GM19351 (cell line): ENCODE results near the gene HOXD12.

Experiments used
- ATAC-seq: cut with Tn5 transposase; IDR thresholded peaks from one replicate; pipeline ENCODE4 v1.9.1; 2021; ENCODE audit warnings: mild to moderate bottlenecking, moderate library complexity; ENCODE audit not compliant: unreplicated experiment

Gene HOXD12

DNA sequence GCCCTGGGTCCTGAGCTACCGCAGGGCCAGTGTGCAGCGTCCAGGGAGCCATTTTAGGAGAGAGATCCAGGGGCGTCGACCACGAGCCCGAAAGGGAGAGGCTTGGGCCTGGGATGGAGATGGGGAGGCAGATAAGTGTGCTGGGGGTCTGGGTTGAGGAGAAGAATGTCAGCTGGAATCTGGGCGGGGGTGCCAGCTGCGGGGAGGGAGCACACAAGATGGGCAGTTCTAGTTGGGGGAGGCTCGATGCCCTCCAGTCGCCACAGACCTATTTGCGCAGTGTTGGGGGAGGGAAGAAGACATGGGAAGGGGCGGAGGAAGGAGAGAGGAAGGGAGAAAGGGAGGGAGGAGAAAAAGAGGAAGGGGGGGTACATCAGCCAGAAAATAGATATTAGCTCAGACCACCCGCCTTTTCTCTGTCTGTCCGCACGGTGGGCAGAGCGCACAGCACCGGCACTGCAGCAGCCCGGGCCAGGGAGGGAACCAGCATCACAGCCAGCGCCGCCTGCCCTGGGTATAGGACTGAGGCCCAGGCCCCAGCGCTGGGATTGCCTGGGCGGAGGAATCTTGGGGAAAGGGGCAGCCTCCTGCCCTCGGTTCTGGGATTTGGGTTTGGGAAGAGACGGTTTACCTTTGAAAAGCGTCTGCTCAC, 5.6 kb downstream of the HOXD12 start:
- ATAC-seq, result no peak

DNA sequence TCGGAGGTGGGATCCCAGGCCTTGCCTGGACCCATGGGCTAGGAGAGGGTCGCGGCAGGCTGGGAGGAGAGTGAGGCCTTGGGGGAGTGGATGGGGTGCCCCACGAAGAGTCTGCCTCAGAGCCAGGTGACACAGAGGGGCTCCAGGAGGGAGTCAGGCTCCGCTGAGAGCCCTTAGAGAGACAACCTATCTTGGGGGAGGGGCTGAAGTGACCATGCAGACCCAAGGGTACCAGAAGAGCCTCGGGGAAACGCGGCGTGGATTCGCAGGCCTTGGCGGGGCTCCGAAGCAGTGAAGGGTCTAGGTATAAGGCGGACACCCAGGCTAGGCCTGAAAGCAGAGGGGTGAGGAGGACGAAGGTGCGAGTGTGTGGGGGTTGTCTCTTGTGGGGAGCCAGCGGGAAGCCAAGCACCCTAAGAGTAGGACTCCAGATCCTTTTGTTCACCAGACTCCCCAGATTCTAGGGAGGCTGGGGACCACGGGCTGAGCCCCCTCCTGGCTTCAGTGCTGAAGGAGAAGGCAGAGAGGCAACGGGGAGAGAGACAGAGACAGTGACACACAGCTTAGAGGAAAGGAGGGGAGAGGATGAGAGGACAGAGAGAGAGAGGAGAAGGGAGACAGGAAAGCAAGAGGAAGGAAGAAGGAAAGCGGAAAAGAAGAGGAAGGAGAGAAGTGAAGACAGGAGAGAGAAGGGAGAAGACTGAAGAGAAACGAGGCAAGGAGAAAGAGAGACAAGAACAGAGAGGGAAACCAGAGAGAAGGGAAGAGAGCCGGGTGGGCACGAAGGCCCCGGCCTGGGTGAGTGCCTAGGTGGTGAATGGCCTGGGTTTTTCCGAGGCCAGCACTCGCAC, 6.4 kb downstream of the HOXD12 start:
- ATAC-seq, result no peak

DNA sequence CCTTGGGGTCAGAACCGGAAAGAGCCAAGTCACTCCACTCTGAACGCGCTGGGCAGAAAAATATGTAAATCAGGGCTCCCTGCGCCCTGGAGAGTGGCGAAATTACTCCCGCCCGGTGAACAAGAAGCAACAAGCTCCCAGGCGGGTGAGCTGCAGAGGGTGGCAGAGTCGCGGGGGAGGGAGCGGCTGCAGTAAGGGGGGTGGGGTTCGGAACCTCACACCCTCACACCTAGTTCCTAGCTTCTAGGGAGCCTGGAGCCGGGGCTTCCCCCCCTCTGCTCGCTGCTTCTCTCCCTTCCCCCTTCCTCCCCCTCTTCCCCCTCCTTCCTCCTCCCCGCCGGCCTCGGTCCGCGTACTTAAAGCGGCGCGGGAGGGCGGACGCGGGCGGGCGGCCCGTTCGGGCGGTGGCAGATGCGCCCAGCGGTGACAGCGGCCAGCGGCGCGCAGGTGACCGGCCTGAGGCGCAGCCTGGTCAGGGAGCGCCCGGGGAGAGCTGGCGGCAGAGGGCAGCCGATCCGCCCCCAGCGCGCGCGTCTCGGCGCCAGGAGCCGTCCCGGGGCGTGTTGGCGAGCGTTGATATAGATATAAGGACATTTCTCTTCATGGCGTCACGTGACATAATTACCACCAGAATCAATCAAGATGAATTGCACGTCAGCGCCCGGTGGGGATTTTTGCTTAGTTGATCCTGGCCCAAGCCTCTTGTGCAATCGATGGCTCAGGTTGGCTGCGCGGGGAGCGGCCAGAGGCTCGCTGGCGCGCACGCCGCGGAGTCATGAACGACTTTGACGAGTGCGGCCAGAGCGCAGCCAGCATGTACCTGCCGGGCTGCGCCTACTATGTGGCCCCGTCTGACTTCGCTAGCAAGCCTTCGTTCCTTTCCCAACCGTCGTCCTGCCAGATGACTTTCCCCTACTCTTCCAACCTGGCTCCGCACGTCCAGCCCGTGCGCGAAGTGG, 7.3 kb downstream of the HOXD12 start, which contains the start of gene HOXD11:
TSS of gene HOXD11 (plus strand) at position 700 of the 959 bp plus-strand sequence. CDS start at position 776, 76 bp downstream.
- no peak for ATAC-seq

DNA sequence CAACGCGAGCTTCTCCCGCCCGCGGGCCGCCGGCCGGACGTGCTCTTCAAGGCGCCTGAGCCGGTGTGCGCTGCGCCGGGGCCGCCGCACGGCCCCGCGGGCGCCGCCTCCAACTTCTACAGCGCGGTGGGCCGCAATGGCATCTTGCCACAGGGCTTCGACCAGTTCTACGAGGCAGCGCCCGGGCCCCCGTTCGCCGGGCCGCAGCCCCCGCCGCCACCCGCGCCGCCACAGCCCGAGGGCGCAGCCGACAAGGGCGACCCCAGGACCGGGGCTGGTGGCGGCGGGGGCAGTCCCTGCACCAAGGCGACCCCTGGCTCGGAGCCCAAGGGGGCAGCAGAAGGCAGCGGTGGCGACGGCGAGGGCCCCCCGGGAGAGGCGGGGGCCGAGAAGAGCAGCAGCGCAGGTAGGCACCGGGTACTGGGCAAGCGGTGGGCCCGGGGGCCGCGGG, 8.2 kb downstream of the HOXD12 start:
- ATAC-seq, result no peak

DNA sequence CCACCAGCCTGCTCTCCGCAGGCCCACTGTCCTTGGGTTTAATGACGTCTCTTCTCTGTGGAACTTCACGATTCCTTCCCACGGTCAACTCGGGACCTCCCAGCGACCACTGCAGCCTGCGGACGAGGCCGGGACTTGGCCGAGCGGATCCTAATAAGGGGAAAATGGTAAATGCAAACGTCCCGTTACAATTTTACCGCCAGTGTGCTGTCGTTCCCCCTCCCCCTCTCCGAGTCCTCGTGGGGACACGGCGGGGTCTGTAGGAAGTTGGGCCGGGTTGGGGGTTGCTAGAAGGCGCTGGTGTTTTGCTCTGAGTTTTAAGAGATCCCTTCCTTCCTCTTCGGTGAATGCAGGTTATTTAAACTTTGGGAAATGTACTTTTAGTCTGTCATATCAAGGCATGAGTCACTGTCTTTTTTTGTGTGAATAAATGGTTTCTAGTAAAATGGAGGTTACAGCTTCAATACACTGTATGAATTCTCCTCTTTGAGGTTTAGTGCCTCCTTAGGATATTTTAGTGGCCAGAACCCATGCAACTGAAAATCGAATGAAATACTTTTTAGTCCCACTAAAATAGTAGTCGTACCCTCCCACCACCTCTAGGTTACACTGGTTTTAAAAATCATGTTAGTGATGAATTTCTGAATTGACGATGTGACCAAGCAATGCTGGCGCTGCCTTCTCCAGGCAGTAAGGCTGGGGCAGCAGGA, 9.8 kb downstream of the HOXD12 start:
- ATAC-seq, result no peak

DNA sequence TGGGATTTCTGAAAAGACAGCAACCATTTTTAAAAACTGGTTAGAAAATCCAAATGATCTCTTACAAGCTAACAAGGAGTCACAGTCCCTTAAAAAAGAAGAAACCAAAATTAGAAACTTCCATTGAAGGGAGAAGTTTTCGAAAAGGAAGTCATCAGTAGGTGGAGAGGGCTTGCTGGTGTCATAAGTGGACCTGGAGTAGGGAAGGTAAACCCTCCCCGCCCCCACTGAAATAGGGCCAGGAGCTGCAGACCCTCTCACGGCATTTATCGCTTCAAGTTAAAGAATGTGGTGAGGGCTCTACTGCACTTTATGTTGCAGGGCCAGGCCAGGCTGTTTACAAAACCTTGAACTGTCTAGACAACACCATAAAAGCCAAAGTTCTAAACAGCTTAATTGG, 10.4 kb downstream of the HOXD12 start:
- ATAC-seq, result no peak

DNA sequence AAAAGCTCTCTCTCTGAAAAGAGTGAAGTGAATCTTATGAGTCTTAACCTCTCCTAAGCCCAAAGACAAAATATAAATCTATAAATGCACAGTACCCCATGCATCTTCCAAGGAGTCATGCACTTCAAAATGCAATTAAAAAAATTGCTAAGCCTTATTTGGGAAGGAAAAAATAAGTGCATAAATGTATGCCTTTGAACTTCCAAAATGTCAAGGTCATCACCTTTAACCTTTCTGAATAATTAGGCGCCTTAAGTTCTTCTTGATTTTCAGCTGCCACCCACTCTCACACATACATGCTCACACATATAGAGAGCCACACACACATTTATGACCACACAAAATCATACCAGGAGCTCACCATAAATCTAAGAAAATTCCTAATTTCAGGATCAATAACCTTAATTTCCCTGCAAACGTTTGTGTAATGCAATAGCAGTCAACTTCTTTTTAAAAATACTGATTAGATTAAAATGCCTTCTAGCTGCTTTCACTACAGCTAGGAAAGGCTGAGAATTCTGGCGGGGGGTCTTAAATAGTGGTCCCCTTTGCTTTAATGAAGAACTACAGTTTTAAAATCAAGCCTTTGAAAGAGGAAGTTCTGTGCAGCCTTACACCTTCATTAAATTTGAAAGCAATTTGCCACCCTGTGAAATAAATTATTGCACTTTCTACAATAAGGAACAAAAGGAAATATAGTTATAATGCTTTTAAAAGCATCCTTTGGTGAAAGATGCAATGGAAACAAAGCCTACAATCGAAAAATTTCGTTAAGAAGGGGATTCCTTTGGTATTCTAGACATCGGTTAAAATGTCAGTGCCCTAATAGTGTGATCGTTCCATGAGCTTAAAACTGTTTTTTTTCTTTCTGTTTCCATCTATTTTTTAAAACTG, 11.1 kb downstream of the HOXD12 start:
- no peak for ATAC-seq

DNA sequence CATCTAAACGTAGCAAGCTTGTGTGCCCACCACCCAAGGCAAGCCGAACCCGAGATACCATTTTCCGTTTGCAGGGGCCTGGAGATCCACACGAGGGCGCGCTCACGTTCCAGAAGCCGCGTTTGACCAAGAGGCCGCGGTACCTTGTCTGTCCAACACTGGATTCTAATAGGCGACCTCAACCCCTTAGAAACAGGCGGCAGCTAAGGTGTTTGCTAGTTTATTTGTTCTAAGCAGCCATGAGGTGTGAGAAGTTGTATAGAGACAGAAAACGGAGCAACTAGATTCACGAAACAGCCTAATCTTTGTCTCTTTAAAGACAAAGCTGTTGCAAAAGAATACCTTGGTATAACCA, 11.7 kb downstream of the HOXD12 start:
- no peak for ATAC-seq

DNA sequence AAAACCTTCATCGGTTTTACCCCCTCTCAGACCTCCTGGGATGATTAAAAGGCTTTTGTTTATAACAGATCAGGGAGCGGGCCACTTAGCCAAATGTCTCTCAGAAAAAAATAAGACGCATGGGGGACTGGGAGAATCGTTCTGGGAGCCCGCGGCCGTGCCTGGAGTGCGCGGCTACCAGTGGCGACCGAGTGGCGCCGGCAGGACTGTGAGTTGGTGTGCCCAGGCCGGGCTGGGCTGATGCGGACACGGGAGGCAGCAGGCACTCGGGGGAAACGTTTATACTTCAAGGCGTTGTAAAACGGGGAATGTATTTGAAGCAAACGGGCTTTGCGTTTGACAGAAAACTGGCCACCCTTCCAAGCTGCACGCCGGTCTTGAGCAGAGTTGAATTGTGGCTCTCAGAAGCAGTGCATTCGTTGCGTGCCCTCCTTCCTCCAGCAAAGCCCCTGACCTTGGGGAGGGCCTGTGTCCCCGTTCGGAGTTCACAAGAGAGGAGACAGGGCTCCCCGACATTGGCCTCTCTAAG, 12.3 kb downstream of the HOXD12 start:
- ATAC-seq, result no peak

DNA sequence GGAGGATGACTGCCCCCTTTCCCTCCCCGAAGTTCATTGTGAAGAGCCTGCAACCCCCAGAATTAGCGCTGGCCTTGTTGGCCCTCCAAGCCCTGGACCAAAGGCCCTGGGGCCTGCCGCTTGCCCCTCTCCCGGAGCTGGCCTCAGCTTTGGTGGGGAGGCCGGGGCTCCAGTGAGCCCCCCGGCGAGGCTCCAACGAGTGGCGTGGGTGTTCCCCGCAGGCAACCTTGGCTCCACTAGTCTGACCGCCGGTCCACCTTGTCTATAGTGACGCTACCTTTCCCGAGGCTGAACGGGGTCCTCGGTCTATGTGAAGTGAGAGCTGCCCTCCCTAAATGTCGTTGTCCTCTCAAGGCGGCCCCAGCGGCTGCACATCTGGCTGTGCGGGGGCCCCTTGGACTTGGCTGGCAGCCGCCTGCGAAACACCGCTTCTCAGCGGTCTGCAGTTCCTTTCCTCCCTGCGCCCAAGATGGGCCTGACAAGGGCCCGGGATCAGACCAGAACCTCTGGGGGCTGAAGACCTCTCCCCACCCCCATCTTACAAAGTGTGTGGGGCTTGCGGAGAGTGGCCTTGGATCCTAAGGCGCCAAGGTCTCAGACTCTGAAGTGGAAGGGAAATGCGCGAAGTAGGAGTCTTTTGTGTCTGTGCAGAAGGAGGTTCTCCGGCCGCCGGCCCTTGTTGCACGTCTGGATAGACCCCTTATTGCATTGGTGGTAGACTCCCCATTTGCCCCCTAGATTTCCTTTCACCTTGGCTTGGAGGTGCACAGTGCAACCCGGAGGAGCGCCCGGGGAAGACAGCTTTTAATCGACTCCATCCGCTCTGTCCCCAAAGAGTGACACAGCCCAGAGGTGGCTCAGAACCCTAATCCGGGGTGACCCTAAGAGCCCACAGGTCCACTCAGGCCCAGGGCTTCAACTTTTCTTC, 13.0 kb downstream of the HOXD12 start:
- no peak for ATAC-seq

DNA sequence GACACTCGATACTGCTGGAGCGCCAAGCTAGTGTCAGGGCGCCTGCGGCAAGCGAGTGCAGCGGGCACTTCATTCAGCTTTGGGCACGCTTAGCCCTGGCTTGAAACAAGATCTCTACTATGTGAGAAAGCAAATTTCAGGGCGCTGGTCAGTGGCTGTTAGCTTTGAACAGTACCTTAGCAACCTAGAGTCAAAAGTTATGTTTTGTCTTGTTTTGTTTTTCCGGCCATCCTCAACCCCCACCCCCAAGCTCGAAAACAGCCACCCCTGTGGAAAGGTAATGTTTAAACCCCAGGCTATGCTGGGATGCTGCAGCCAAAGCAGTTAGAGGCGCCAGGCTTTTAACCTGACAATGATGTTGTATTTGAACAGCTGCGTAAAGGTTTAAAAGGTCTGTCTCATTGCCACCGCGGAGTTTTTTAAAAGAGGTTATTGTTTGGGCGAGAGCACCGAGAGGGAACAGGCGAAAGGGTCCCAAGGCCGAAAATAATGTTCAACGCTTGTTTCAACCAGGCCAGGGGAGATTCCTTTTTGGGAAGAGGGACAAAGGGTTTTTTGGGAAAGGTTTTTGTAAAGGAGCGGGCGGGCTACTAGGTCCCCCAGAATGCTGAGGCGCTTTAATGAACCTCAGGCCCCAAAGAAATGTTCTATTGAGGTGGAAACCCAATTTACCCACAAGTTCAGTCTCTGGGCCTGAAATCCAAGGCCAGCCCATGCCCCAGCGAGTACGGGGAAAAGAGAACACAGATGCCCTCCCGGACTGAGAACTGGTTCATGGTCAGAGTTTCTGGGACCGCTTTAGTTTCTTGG, 14.7 kb downstream of the HOXD12 start:
- ATAC-seq, result no peak

DNA sequence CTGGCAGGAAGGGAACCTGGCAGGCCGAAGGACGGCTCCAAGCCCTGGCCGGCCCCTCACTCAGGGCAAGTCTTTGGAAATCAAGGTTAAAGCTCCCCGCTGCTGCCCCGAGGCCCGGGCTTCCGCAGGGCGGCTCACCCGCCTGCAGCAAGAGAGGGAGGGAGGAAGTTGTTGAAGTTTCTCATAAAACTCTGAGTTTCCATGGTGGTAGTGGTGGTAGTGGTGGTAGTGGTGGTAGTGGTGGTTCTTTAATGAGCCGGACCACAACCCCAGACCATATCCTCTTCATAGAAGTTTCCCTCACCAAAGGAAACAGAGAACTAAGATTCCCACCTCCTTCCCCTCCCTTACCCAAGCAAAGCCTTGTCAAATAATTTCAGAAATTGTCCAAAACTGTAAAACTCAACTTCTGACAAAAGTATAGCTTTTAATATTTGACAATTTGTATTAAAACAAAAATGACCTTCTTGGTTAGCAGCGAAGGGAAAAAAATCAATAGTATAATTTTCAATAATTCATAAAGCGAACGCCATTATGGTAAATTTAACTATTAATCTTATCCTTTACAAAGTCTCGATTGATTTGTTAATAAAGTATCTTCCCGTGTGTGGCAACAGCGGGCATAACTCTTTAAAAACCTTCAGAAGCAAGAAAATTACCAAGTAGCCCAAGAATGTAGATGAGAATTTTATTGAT, 15.5 kb downstream of the HOXD12 start:
- ATAC-seq, result no peak

DNA sequence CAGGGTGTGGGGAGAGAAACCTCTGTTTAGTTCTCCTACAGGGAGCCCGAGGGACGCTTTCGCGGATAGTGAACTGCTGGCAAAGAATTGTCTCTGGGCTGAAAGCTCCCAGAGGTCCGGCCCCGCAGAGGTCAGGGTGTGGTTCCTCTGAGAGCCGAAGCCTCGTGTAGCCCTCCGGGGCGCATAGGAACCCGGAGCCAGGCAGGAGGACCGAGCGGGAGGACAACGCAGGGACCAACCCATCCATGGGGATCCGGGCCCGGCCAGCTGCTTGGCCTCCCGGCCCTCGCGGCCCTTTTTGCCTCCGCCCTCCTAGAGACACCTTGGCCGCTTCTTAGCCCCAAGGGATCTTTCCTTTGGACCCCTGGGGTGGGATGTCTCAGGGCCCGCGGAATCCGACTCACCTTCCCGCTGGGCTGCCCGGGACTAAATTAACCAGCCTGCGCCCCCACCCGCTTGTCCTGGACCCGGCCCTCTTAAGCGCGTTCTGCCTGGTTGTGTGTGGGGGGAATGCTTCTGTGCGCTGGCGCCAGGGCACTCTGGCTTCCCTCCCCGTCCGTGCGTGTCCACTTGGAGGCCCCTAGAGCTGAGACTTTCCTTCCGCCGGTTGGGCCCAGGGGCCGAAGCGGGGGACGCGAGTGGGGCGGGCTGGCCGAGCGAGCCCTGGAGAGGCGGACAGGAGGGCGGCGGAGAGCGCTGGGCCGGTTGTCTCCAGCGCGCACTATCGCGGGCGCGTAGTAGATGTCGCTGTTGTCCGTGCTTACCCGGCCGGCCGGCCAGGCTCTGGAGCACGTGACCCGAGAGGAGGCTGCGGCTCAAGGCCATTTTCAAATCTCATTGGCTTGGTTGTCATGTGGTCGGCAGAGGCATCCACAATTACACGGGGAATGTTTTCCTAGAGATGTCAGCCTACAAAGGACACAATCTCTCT, 16.6 kb downstream of the HOXD12 start, which contains the start of gene HOXD10:
TSS of gene HOXD10 (plus strand) at position 896 of the 931 bp plus-strand sequence. CDS start 56 bp downstream, outside the sequence.
- no peak for ATAC-seq

DNA sequence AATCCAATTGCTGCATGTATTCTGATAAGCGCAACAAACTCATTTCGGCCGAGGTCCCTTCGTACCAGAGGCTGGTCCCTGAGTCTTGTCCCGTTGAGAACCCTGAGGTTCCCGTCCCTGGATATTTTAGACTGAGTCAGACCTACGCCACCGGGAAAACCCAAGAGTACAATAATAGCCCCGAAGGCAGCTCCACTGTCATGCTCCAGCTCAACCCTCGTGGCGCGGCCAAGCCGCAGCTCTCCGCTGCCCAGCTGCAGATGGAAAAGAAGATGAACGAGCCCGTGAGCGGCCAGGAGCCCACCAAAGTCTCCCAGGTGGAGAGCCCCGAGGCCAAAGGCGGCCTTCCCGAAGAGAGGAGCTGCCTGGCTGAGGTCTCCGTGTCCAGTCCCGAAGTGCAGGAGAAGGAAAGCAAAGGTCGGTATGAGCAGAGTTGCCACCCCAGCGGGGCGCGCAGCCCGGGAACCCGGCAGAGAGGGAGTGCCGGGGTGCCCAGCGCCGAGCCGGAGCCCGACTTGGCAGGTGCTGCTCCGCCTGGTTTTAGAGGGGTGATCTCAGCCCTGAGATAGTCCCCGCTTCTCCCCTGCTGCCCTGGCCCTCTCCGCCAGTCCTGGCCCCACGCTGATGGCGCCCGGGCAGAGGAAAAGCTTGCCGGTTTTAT, 17.7 kb downstream of the HOXD12 start:
- ATAC-seq, result no peak

DNA sequence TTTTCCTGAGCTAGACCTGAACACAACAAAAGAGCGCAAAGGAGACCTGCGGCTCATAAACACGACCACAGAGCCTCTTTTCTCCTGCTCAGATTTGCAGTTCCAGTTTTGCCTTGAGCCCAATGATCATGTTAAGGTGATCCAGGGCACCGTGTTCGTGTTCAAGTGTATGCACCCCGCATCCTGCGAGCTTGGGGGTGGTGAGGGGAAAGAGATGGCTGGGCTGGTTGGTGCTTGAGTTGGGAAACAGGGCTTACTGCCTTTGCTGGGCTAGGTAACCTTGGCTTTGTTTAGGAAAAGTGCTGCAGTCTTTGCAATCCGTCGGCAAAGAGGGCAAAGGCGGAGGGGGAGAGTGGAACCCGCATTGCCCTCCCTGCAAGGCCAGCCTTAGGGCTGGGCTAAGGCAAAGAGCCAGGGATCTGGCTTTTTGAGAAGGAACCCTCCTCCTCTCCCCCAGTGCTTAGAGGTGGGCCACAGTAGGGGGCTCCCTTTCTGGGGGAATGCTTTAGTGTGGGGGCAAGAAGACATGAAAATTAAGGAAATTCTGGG, 18.3 kb downstream of the HOXD12 start:
- no peak for ATAC-seq
